ENCODE measurements around the gene NAGA. TPM values are rescaled to one million over a fixed set of nuclear protein-coding genes. Genes with fewer than 3 reads are reported as not detected.

Gene NAGA
- total RNA-seq, 4 donors from 2014 or later = 24.8 to 47.6 (median 35.3) TPM

- peak; percentile 96 for ATAC-seq (ENCODE audit: low FRiP score)
- peak; percentile 95 for DNase-seq (ENCODE audit: low spot score)
- TF ChIP-seq CTCF (IDR thresholded peaks at IDR 0.05) = no peak
These were observed 9.0 kb upstream of the NAGA start, which contains the start of gene SMDT1 for GRCh38 chr22:42079319-42080251. TSS of gene SMDT1 (plus strand) at chr22:42079700. CDS start at chr22:42079769, 69 bp downstream.

DNA sequence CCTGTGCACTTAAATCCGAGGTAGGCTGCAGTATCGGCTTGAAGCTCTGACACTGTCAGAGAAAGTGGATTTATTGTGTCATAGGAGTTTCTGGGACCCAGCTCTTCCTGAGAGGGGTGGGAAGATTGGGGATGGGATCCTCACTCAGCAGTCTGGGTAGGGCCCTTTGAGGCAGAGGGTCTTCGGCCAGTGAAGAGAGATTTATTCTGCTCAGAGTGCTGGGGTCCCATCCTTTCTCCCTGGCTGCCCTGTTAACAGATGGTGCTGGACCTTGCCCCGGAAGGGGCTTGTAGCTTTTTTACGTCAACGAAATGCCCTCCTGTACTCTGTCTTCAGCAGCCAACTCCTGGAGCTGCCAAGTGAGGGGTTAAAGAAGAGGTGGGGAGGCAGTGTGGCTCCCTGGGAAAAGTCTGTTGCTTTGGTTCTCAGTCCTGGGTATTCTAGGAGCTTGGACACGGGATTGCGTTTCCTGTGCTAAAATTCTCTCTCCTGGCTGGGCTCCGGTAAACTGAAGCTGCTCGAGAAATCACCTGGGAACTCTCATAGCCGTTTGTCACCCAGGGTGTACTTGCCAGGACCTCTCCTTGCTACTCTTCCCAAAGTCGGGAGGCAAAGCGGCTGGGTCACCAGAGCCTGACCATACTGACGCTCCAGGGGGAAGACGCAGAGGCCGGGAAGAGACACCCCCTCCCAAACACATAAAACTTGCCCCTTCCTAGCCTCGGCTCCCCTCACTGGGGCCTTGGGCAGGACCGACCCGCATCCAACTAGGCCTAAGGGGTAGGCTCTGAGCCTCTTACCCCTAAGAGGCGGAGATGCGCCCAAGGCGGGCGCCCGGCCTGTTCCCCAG lies 8.1 kb upstream of the NAGA start:
- DNase-seq (ENCODE audit: low spot score) (no peak), ATAC-seq (ENCODE audit: low FRiP score) (peak; percentile 1)

DNA sequence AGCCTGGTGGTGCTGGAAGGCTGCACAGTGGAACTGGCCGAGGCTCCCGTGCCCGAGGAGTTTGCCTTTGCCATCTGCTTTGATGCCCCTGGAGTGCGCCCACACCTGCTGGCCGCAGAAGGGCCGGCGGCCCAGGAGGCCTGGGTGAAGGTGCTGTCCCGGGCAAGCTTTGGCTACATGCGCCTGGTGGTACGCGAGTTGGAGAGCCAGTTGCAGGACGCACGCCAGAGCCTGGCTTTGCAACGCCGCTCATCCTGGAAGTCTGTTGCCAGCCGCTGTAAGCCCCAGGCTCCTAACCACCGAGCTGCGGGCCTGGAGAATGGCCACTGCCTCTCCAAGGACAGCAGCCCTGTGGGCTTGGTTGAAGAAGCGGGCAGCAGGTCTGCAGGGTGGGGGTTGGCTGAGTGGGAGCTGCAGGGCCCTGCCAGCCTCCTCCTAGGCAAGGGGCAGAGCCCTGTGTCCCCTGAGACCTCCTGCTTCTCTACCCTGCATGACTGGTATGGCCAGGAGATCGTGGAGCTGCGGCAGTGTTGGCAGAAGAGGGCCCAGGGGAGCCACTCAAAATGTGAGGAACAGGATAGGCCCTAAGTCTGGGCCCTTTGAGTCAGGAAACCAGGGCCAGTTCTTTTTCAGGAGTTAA lies 7.0 kb upstream of the NAGA start:
- ATAC-seq (ENCODE audit: low FRiP score) (no peak), DNase-seq (ENCODE audit: low spot score) (no peak)
- no peak for TF ChIP-seq CTCF (IDR thresholded peaks at IDR 0.05)

More for the DNA sequence above, 8.1 kb upstream of the NAGA start:
- no peak for TF ChIP-seq CTCF (IDR thresholded peaks at IDR 0.05)

GRCh38 chr22:42076764-42077485 lies 6.3 kb upstream of the NAGA start:
- no peak for TF ChIP-seq CTCF (IDR thresholded peaks at IDR 0.05)
- DNase-seq (ENCODE audit: low spot score) (no peak), ATAC-seq (ENCODE audit: low FRiP score) (no peak)

- TF ChIP-seq CTCF (IDR thresholded peaks at IDR 0.05) = no peak
- DNase-seq (ENCODE audit: low spot score) (no peak), ATAC-seq (ENCODE audit: low FRiP score) (no peak)
These were observed 4.4 kb upstream of the NAGA start for GRCh38 chr22:42074846-42075676.

Measured in omental fat pad (tissue), 4 donors.